Measurements from ENCODE around the gene TEX9. TPM values are rescaled to one million over a fixed set of nuclear protein-coding genes. Genes with fewer than 3 reads are reported as not detected.

TEX9 gene
- polyA plus RNA-seq, 1 donor (not counting 4 experiments of a cell fraction or from before 2014, with no cell fraction given) = 3.4 TPM

DNA sequence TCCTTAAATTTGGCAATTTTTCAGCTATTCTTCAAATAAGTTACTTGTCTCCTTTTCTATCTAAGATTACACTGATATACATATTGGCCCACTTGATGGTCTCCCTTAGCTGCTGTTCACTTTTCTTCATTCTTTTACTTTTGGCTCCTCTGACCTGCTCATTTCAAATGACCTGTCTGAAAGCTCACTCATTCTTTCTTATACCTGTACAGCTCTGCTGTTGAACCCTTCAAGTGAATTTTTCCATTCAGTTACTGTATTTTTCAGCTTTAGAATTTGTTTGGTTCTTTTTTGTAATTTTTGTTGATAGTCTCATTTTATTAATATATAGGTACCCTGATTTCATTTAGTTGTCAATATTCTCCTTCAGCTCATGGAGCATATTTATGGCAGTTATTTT lies 60.0 kb downstream of the TEX9 start:
- Histone ChIP-seq H3K9me3 (ENCODE audit: control insufficient read depth, low read depth, low read length) (no peaks in the 10 kb centered on the region), H3K4me1 (ENCODE audit: control insufficient read depth, extremely low read depth, insufficient read depth, low read length) (no peaks in the 10 kb centered on the region), H3K79me2 (ENCODE audit: control insufficient read depth, insufficient read depth, low read length) (no peaks in the 10 kb centered on the region), H3K4me2 (ENCODE audit: control insufficient read depth, extremely low read depth, insufficient read depth, low read depth, low read length) (no peak overlapping the region), H3K4me3 (ENCODE audit: control insufficient read depth in 2 of 3, extremely low read depth in 1 of 3, insufficient read depth in 2 of 3, low read depth in 1 of 3, low read length in 3 of 3) (no peak overlapping the region), H3K27ac (ENCODE audit: control insufficient read depth, insufficient read depth, low read length) (no peak overlapping the region), H3K9me1 (ENCODE audit: control insufficient read depth, extremely low read depth, insufficient read depth, low read length) (no peaks in the 10 kb centered on the region), H2AFZ (ENCODE audit: control insufficient read depth, low read length) (no peak overlapping the region), H3K27me3 (ENCODE audit: control insufficient read depth, extremely low read depth, insufficient read depth, low read length) (no peaks in the 10 kb centered on the region), H3K36me3 (ENCODE audit: control insufficient read depth in 2 of 2, extremely low read depth in 1 of 2, insufficient read depth in 2 of 2, low read length in 2 of 2) (no peaks in the 10 kb centered on the region), H3K9ac (ENCODE audit: control insufficient read depth, extremely low read depth, insufficient read depth, low read length) (no peak overlapping the region), H4K20me1 (ENCODE audit: control insufficient read depth, extremely low read depth, insufficient read depth, low read length) (no peaks in the 10 kb centered on the region)
- DNase-seq (ENCODE audit: low read depth, low spot score) (no peak), FAIRE-seq (no peak)
- TF ChIP-seq, protein P1, sequence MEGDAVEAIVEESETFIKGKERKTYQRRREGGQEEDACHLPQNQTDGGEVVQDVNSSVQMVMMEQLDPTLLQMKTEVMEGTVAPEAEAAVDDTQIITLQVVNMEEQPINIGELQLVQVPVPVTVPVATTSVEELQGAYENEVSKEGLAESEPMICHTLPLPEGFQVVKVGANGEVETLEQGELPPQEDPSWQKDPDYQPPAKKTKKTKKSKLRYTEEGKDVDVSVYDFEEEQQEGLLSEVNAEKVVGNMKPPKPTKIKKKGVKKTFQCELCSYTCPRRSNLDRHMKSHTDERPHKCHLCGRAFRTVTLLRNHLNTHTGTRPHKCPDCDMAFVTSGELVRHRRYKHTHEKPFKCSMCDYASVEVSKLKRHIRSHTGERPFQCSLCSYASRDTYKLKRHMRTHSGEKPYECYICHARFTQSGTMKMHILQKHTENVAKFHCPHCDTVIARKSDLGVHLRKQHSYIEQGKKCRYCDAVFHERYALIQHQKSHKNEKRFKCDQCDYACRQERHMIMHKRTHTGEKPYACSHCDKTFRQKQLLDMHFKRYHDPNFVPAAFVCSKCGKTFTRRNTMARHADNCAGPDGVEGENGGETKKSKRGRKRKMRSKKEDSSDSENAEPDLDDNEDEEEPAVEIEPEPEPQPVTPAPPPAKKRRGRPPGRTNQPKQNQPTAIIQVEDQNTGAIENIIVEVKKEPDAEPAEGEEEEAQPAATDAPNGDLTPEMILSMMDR (optimal IDR thresholded peaks at IDR 0.05 in 1 of 3, IDR thresholded peaks at IDR 0.05 in 1 of 3, conservative IDR thresholded peaks at IDR 0.05 in 1 of 3; ENCODE audit: extremely low read depth in 1 of 3, insufficient read depth in 2 of 3, low read length in 3 of 3) = no peak
- dilution Hi-C loops (cut with MboI; ENCODE audit: extremely low pct_ligation_motif_present, low sequenced_read_pairs) = no loop called here

DNA sequence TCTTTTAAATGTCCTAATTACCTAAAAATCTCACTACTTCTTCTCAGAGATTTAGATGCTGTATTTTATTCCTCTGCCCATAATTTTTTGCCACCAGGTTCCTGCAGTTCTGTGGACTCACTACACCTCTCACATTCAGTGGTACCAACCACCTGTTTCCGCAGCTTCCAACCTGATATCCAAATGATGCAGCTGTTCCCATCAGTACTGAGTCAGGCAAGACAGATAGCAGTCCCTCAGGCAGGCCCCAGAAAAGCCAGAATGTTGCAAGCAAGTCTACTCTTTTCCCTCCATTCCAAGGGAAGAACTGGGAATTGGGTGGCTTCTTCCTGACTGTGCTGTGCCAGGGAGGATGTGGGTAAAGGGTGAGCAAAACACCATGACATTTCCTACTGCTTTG lies 60.8 kb downstream of the TEX9 start:
- Histone ChIP-seq H3K27me3 (ENCODE audit: control insufficient read depth, extremely low read depth, insufficient read depth, low read length) (no peaks in the 10 kb centered on the region), H3K79me2 (ENCODE audit: control insufficient read depth, insufficient read depth, low read length) (no peaks in the 10 kb centered on the region), H3K4me3 (ENCODE audit: control insufficient read depth in 2 of 3, extremely low read depth in 1 of 3, insufficient read depth in 2 of 3, low read depth in 1 of 3, low read length in 3 of 3) (no peak overlapping the region), H3K36me3 (ENCODE audit: control insufficient read depth in 2 of 2, extremely low read depth in 1 of 2, insufficient read depth in 2 of 2, low read length in 2 of 2) (no peaks in the 10 kb centered on the region), H3K27ac (ENCODE audit: control insufficient read depth, insufficient read depth, low read length) (no peak overlapping the region), H3K4me1 (ENCODE audit: control insufficient read depth, extremely low read depth, insufficient read depth, low read length) (no peaks in the 10 kb centered on the region), H3K9me3 (ENCODE audit: control insufficient read depth, low read depth, low read length) (no peaks in the 10 kb centered on the region), H3K4me2 (ENCODE audit: control insufficient read depth, extremely low read depth, insufficient read depth, low read depth, low read length) (no peak overlapping the region), H4K20me1 (ENCODE audit: control insufficient read depth, extremely low read depth, insufficient read depth, low read length) (no peaks in the 10 kb centered on the region), H2AFZ (ENCODE audit: control insufficient read depth, low read length) (no peak overlapping the region), H3K9me1 (ENCODE audit: control insufficient read depth, extremely low read depth, insufficient read depth, low read length) (no peaks in the 10 kb centered on the region), H3K9ac (ENCODE audit: control insufficient read depth, extremely low read depth, insufficient read depth, low read length) (no peak overlapping the region)
- no peak for FAIRE-seq
- dilution Hi-C loops (cut with MboI; ENCODE audit: extremely low pct_ligation_motif_present, low sequenced_read_pairs) = no loop called here
- DNase-seq (ENCODE audit: low read depth, low spot score) = no peak
- TF ChIP-seq EZH2 (IDR thresholded peaks at IDR 0.05; ENCODE audit: low read length) = no peak
- TF ChIP-seq, protein P1 (optimal IDR thresholded peaks at IDR 0.05 in 1 of 3, IDR thresholded peaks at IDR 0.05 in 1 of 3, conservative IDR thresholded peaks at IDR 0.05 in 1 of 3; ENCODE audit: extremely low read depth in 1 of 3, insufficient read depth in 2 of 3, low read length in 3 of 3) = no peak
